Central memory CD4-positive, alpha-beta T cell (primary cell): Measurements from ENCODE around the gene PRKG1.
"Not testable (repeated sequence)": the region's sequence is repeated elsewhere in the genome, so short reads cannot be mapped to it uniquely, and the experiment has no call there.

Source experiments
- DNase-seq: peaks from one replicate; pipeline ENCODE4 v3.0.0; 2022

The PRKG1 gene

GRCh38 chr10:51394039-51394438, 319.8 kb downstream of the PRKG1 start:
- DNase-seq, result no peak

- DNase-seq, result no peak
Observed at GRCh38 chr10:51397244-51397643, 323.0 kb downstream of the PRKG1 start.

DNA sequence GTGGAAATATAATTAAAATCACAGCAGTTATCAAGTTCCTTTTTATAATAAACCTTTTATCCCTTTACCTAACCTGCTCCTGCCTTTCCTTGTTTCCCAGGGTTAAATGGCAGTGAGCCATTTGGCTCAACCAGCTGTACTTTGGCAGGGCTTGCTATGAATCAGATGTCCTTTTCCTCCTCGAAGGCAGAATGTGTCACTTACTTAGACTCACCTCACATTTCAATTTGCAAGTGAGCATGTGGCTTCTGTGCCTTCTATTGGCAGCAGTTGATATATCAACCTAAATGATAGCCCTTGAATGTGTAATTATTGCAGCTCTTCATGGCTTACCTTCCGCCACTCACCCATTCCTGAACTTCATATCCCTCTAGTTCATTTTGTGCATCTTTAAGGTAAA, 323.4 kb downstream of the PRKG1 start:
- no peak for DNase-seq

GRCh38 chr10:51399840-51400239, 325.6 kb downstream of the PRKG1 start:
- DNase-seq, result no peak

DNA sequence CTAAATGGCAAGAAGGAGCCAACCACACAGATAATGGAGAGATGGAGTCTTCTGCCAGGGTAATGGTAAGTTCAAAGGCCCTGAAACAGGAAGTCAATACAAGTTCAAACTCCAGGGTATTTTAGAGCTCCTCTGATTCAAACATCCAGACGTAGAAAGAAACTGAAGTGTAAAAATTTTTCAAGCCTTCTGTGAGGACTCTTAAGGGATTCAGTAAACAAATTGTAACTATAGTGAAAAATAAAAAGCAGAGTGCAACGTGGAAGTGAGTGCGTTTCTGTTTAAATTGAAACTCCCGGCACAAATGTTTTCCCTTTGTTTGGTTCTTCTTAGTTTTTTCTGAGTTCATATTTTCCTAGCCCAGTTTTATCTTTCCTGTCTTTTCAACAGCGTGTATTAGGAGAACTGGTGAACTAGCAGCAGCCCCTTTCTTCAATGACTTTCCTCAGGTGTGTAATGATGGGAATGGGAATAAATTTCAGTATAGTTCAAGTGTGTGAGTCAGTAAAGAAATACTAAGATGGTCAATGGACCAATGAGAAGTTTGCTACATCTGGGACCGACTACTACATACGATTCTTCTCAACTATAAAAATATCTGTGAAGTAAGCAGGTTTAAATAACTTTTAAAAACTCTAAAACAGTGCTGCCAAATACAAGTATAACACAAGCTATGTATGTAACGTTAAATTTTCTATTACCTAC, 326.3 kb downstream of the PRKG1 start:
- no peak for DNase-seq

GRCh38 chr10:51403521-51403920, 329.2 kb downstream of the PRKG1 start:
- DNase-seq, result no peak

- DNase-seq, result no peak
Observed at GRCh38 chr10:51405580-51406351, 331.5 kb downstream of the PRKG1 start.

DNA sequence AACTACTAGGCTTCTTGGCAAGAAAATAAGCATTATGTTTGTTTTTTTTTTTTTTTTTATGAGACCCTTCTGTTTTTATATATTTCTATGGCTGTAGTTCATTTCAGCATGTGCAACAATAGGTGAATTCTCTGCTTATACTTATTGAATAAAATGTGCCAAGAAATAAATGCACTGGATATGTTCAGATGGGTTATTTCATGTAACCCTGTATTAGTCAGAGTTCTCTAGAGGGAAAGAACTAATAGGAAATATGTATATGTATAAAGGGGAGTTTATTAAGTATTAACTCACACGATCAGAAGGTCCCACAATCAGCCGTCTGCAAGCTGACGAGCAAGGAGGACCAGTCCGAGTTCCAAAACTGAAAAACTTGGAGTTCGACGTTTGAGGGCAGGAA, 332.3 kb downstream of the PRKG1 start:
- DNase-seq, result no peak

DNA sequence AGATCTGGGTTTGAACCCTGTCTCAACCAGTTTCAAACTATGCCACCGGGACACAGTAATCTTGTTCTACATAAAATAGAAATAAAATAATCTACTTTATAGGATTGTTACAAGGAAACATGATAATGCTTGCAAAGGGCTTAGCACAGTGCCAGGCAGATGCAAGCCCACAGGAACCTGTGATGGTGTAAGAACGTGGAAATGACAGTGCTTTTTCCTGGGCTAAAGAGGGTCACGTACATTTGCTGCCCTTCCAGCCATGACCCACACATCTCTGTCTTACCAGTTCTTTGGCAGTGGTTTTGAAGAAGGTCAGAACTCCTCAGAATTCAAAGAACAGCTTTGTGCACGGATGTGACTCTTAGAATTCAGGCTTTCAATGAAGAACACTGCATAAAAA, 342.2 kb downstream of the PRKG1 start:
- no peak for DNase-seq

GRCh38 chr10:51419196-51420093, 345.2 kb downstream of the PRKG1 start:
- DNase-seq, result no peak

DNA sequence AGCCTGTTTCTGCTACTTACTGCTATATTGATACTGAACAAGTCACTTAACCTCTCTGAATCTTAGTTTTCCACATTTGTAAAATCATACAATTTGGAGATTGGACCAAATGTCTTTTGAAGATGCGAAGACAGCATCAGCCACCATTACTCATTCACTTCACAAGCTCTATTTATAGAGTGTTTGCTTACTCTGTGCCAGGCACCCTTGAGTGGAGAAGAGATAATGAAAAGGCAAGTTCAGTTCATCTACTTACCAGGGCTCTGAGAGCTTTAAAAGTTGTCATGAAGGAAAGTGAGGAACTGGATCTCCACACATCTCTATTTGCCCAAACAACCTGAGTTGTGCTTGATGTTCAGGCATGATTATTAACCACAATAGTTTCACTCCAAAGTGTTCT, 347.6 kb downstream of the PRKG1 start:
- DNase-seq, result no peak

GRCh38 chr10:51422311-51423120, 348.2 kb downstream of the PRKG1 start:
- DNase-seq, result no peak

DNA sequence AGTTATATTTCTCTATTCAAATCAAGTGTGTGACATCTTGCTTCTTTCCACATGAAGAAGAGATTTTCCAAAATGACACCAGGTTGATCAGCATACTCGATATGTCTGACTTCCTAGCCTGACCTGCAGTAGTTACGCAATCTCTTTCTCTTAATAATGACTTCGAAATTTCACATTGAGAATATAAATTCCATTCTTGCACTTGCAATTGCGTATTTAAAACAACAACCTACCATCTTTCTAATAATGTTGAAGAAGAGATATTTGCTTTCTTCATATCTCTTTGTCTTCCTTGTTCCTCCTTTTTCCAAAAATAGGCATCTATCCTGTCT, 348.8 kb downstream of the PRKG1 start:
- DNase-seq, result no peak

- DNase-seq, result no peak
Observed at GRCh38 chr10:51425431-51425830, 351.1 kb downstream of the PRKG1 start.

DNA sequence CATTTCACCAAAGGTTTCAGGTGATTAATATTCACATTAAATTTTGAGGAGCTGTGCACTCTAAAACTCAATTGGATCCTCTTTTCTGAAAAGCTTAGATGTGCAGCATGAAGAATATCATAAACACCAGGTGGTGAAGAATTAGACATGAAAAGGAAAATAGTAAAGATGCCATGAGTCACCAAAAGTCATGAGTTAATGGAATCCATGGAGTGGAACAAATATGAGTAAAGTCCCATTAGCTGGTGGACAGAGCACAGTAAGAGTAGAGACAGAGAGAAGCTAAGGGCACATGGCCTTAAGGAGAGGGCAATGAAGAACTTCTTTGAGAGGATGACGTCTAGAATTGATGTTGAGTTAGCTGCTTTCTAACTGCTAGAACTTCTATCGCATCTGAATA, 353.5 kb downstream of the PRKG1 start:
- DNase-seq, result no peak

DNA sequence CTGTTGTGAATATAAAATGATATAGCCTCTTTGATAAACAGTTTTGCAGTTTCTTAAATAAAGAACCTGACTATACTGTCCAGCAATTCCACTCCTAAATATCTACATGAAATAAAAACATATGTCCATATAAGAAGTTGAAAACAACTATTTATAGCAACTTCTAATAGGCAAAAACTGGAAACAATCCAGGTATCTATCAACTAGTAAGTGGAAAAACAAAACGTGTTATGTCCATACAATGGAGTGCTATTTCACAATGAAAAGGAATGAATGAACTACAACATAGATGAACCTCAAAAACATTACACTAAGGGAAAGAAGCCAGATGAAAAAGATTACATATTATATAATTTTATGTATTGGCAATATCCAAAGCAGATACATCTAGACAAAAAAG, 356.2 kb downstream of the PRKG1 start:
- DNase-seq, result no peak

- DNase-seq, result no peak
Observed at GRCh38 chr10:51433949-51434475, 359.7 kb downstream of the PRKG1 start.

GRCh38 chr10:51436805-51437204, 362.5 kb downstream of the PRKG1 start:
- DNase-seq, result no peak

DNA sequence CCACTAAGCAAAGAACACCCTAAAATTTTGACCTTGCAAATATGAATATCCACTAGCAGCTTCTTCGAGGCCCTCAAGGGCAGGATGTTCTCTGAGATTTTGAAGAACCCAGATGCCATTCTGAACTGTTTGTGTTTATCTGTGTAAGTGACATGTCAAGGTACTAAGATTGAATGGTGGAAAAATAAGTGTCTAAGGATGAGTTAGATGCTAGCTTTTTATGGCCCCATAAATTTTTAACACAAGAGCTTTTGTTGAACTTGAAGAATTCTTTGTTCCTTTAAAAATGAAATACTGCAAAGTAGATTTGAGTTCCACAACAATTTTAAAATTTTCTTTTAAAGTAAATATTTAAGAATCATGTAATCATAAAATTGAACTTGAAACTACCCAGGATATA, 365.4 kb downstream of the PRKG1 start:
- no peak for DNase-seq

DNA sequence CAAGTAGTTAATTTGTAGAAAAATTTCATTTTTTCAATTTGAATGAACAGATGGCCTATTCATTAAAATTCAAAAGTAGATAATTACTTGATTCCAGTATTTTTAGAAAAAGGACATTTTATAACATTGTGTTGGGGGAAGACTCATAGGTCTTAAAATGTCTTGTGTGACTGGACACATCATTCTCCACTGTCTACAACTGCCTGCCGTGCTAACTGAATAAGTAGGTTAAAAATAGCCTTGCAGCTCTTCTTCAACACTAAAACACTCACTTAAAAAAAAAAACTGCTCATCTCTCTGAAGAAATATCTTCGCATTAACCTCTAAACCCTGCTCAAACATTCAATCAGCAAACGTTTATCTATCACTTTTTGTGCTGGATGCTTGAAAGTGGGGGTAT, 371.3 kb downstream of the PRKG1 start:
- no peak for DNase-seq

DNA sequence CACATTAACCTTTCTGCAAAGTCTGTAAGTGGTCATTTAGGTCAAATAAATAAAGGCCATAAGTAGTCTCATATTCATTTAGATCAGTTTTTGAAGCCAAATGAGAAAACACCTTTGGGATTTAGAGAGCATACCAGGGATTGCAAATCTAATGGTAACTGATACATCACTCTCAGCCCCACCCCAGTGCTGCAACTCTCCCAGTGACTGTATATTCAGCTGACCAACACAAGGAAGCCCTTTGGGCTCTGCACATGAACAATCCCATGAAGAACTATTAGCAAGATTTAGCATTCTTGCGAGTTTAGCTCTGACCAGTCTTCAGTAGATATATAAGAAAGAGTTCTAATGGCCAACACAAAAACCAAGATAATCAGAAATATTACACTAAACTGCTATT, 372.8 kb downstream of the PRKG1 start:
- DNase-seq, result no peak

- not testable (repeated sequence) for DNase-seq
Observed at GRCh38 chr10:51455762-51456161, 381.5 kb downstream of the PRKG1 start.

GRCh38 chr10:51459476-51459875, 385.2 kb downstream of the PRKG1 start:
- no peak for DNase-seq
